SH-SY5Y (cell line): ENCODE results near the gene CLCC1.

Experiments
- GATA2 ChIP-seq: IDR thresholded peaks from 2 replicates; pipeline ENCODE4 v1.6.1; 2011; ENCODE audit warnings: mild to moderate bottlenecking, low read depth, low read length
- GATA3 ChIP-seq: IDR thresholded peaks from 2 replicates; pipeline ENCODE4 v1.6.1; 2011; ENCODE audit warnings: low read depth, mild to moderate bottlenecking, low read length, moderate library complexity

GRCh38 chr1:108955881-108956280 is 7.4 kb downstream of the CLCC1 start:
- TF ChIP-seq GATA3 (no peak), GATA2 (no peak)
